ENCODE data around the gene MTCL3.

GRCh38 chr6:127566651-127567050 lies 47.5 kb upstream of the MTCL3 start:
- TF ChIP-seq CTCF (IDR thresholded peaks at IDR 0.05) = no peak
- TF ChIP-seq POLR2A (IDR thresholded peaks at IDR 0.05) = no peak

Measured in suprapubic skin (tissue), 3 donors.